DND-41 (cell line): ENCODE data around the gene MCRS1.
"Not testable (repeated sequence)": the region's sequence is repeated elsewhere in the genome, so short reads cannot be mapped to it uniquely, and the experiment has no call there.

Source experiments
- ATAC-seq: fragments of 200-7000 bp; cut with Tn5 transposase; 3 replicates; pipeline ENCODE4 v1.9.1; 2021; ENCODE audit warnings: low read depth; ENCODE audit not compliant: insufficient read depth
- DNase-seq: peaks from one replicate; pipeline ENCODE4 v3.0.0-alpha.2; 2020
- H2AFZ ChIP-seq: 2 replicates; pipeline ENCODE4 v1.6.0; 2012; ENCODE audit warnings: low read depth, low read length
- H3K27ac ChIP-seq: 2 replicates; pipeline ENCODE4 v1.5.1; 2012; ENCODE audit warnings: low read length, inconsistent platforms
- H3K27me3 ChIP-seq: fragments of 200-600 bp; sonication (generic); 2 replicates; pipeline ENCODE4 v1.6.0; 2012; ENCODE audit warnings: low read length, mild to moderate bottlenecking, inconsistent platforms; ENCODE audit not compliant: insufficient read depth, poor library complexity
- H3K36me3 ChIP-seq: 2 replicates; pipeline ENCODE4 v1.5.1; 2012; ENCODE audit warnings: low read length, inconsistent platforms; ENCODE audit not compliant: insufficient read depth
- H3K4me1 ChIP-seq: 2 replicates; pipeline ENCODE4 v1.5.1; 2012; ENCODE audit warnings: mild to moderate bottlenecking, low read length; ENCODE audit not compliant: insufficient read depth
- H3K4me2 ChIP-seq: 2 replicates; pipeline ENCODE4 v1.6.0; 2012; ENCODE audit warnings: mild to moderate bottlenecking, moderate library complexity, low read length, inconsistent platforms; ENCODE audit not compliant: insufficient read depth
- H3K4me3 ChIP-seq, 2 experiments: fragments of 200-600 bp in 1 of 2; shearing (Covaris generic) in 1 of 2; 2 replicates each; pipeline ENCODE4 v1.5.1; 2012 to 2016; ENCODE audit warnings: inconsistent platforms in 2 of 2, low read length in 2 of 2, mild to moderate bottlenecking in 2 of 2, low read depth in 1 of 2, moderate library complexity in 1 of 2
- H3K79me2 ChIP-seq: 2 replicates; pipeline ENCODE4 v1.6.0; 2012; ENCODE audit warnings: low read length, inconsistent platforms; ENCODE audit not compliant: insufficient read depth
- H3K9ac ChIP-seq: 2 replicates; pipeline ENCODE4 v1.6.0; 2012; ENCODE audit warnings: low read depth, mild to moderate bottlenecking, inconsistent platforms, low read length, moderate library complexity
- H3K9me3 ChIP-seq: 2 replicates; pipeline ENCODE4 v1.5.1; 2012; ENCODE audit warnings: low read length, moderate library complexity, mild to moderate bottlenecking, inconsistent platforms; ENCODE audit not compliant: insufficient read depth, severe bottlenecking
- H4K20me1 ChIP-seq: 2 replicates; pipeline ENCODE4 v1.6.0; 2012; ENCODE audit warnings: low read length; ENCODE audit not compliant: insufficient read depth
- EZH2 ChIP-seq: IDR thresholded peaks from 3 replicates; pipeline ENCODE4 v1.6.1; 2012; ENCODE audit warnings: borderline replicate concordance, low read depth, mild to moderate bottlenecking, moderate library complexity, low read length, inconsistent platforms; ENCODE audit not compliant: severe bottlenecking
- TF ChIP-seq, protein P1 (sequence below): IDR thresholded peaks from 2 replicates; pipeline ENCODE4 v1.5.1; 2012; ENCODE audit warnings: borderline replicate concordance, low read length, moderate library complexity, mild to moderate bottlenecking; ENCODE audit not compliant: poor library complexity, severe bottlenecking; ENCODE audit errors: extremely low read depth

The MCRS1 gene

DNA sequence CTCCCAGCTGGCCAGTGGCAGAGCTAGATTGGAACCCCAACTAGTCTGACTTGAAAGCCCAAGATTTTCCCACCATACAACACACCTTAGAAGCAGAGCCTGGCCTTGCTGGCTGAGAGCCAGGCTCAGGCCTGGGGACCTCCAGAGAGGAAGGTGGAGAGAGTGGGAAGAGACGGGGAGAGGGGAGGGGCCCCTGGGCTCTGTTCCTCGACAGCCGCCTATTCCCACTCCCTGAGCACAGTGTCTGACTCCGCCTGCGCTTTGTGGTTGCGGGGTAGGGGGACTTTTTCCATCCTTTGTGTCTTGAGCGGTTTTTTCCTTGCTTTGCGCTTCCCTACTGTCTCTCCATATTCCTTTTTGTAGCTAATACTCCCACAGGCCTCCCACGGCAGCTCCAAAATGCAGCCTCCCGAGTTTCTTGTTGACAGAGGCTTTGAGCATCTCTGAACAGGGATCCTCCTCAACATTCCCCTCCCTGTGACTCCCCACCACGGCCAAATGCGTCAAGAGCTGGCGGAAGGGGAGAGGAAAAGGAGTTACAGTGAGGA is 33.1 kb downstream of the MCRS1 start:
- ATAC-seq: no peak
- Histone ChIP-seq H3K27ac (no peak overlapping the region), H3K27me3 (peaks cover 24% of the 10 kb centered on the region), H3K36me3 (no peaks in the 10 kb centered on the region), H3K4me1 (peaks cover 17% of the 10 kb centered on the region), H3K4me3 (no peak overlapping the region), H2AFZ (no peak overlapping the region), H3K9me3 (no peaks in the 10 kb centered on the region), H3K4me2 (no peak overlapping the region), H3K79me2 (no peaks in the 10 kb centered on the region), H3K9ac (no peak overlapping the region), H4K20me1 (peaks cover 5% of the 10 kb centered on the region; the same call in 1 of the 2 replicates)
- DNase-seq: no peak
- TF ChIP-seq, protein P1, sequence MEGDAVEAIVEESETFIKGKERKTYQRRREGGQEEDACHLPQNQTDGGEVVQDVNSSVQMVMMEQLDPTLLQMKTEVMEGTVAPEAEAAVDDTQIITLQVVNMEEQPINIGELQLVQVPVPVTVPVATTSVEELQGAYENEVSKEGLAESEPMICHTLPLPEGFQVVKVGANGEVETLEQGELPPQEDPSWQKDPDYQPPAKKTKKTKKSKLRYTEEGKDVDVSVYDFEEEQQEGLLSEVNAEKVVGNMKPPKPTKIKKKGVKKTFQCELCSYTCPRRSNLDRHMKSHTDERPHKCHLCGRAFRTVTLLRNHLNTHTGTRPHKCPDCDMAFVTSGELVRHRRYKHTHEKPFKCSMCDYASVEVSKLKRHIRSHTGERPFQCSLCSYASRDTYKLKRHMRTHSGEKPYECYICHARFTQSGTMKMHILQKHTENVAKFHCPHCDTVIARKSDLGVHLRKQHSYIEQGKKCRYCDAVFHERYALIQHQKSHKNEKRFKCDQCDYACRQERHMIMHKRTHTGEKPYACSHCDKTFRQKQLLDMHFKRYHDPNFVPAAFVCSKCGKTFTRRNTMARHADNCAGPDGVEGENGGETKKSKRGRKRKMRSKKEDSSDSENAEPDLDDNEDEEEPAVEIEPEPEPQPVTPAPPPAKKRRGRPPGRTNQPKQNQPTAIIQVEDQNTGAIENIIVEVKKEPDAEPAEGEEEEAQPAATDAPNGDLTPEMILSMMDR: no peak
- no peak for TF ChIP-seq EZH2

DNA sequence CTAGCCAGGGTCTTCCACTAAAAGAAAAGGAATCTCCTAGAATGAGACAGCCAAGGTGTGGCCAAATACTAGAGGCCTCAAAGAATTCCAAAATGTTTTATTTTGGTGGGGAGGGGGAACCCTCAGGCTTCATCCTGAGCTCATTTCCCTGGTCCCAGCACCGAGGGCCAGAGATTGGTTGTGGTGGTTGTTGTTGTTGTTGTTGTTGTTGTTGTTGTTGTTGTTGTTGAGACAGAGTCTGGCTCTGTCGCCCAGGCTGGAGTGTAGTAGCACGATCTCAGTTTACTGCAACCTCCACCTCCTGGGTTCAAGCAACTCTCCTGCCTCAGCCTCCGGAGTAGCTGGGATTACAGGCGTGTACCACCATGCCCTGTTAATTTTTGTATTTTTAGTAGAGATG is 33.8 kb downstream of the MCRS1 start:
- H3K79me2 ChIP-seq, H3K9ac ChIP-seq, H3K36me3 ChIP-seq, H4K20me1 ChIP-seq, DNase-seq, H2AFZ ChIP-seq, H3K27ac ChIP-seq, H3K4me2 ChIP-seq, H3K4me3 ChIP-seq, H3K9me3 ChIP-seq, ATAC-seq: not testable (repeated sequence)
- peaks cover 18% of the 10 kb centered on the region for H3K27me3 ChIP-seq
- peaks cover 11% of the 10 kb centered on the region for H3K4me1 ChIP-seq

DNA sequence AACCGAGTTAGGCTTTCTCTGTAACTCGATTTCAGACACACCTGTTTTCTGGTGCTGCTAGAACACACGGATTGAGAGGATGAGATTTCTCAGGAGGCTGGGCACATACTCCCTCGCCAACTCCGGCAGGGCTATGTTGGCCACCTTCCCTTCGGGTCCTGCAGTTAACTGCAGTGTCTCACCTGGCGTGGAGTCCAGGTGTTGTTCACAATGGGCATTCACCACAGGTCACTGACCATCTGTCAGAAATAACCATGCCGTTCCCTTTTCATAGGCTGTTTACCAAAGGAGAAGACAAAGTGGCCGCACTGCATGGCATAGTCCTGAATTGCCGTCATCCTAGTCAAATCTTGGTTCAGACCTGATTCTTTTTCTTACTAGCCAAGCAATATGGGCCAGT is 34.6 kb downstream of the MCRS1 start:
- Histone ChIP-seq H3K27me3 (peaks cover 13% of the 10 kb centered on the region), H3K4me1 (peaks cover 4% of the 10 kb centered on the region), H3K27ac (no peak overlapping the region), H3K9ac (no peak overlapping the region), H2AFZ (no peak overlapping the region), H3K4me3 (no peak overlapping the region), H3K4me2 (no peak overlapping the region), H4K20me1 (0 out of 2 replicates have a peak, but pooled peaks cover 2% of the 10 kb centered on the region), H3K36me3 (no peaks in the 10 kb centered on the region; the same call in 1 of the 2 replicates), H3K9me3 (no peaks in the 10 kb centered on the region), H3K79me2 (no peaks in the 10 kb centered on the region)
- no peak for TF ChIP-seq EZH2
- TF ChIP-seq, protein P1: no peak
- DNase-seq: no peak
- ATAC-seq: no peak

DNA sequence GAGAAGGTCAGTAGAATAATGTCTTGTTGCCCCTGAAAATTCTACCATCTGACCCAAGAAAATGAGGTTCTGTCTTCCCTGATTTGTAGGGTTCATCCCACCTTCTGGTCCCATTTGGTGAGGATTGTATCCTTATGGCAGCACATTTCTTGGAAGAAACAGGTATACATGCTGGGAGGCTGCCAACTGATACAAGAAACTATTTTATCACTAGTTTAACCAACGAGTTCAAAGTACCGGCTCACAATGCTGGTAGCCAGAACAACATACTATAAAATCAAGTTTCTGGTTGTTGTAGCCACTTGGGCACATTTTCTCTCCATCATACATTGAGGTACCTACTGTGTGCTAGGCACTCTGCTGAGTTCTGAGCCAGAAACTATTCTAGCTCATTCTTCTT is 36.2 kb downstream of the MCRS1 start:
- Histone ChIP-seq H4K20me1 (no peaks in the 10 kb centered on the region), H2AFZ (no peak overlapping the region), H3K4me2 (no peak overlapping the region), H3K36me3 (peaks cover 8% of the 10 kb centered on the region; the same call in 1 of the 2 replicates), H3K79me2 (no peaks in the 10 kb centered on the region), H3K9me3 (no peaks in the 10 kb centered on the region), H3K4me1 (no peaks in the 10 kb centered on the region), H3K4me3 (no peak overlapping the region), H3K9ac (no peak overlapping the region), H3K27me3 (peaks cover 5% of the 10 kb centered on the region), H3K27ac (no peak overlapping the region)
- DNase-seq (no peak), ATAC-seq (no peak)
- TF ChIP-seq, protein P1: no peak
- TF ChIP-seq EZH2: no peak
